Loucy (cell line): Measurements from ENCODE around the gene ABCC8.

Experiments
- H2AFZ ChIP-seq: fragments of 200-600 bp; sonication (generic); 2 replicates; pipeline ENCODE4 v1.6.0; 2016; ENCODE audit warnings: antibody characterized with exemption, mild to moderate bottlenecking, low read length, moderate library complexity
- H3F3A ChIP-seq: fragments of 200-600 bp; 2 replicates; pipeline ENCODE4 v1.6.0; 2016; ENCODE audit warnings: antibody characterized with exemption, low read depth, mild to moderate bottlenecking
- H3K27me3 ChIP-seq: fragments of 200-600 bp; sonication (generic); 2 replicates; pipeline ENCODE4 v1.6.1; 2014; ENCODE audit warnings: low read length, mild to moderate bottlenecking; ENCODE audit not compliant: insufficient read depth, poor library complexity, severe bottlenecking
- H3K36me3 ChIP-seq: fragments of 200-600 bp; sonication (generic); 2 replicates; pipeline ENCODE4 v1.6.1; 2016; ENCODE audit warnings: low read length; ENCODE audit not compliant: insufficient read depth
- H3K4me1 ChIP-seq: fragments of 200-600 bp; sonication (generic); 2 replicates; pipeline ENCODE4 v1.5.1; 2014; ENCODE audit warnings: low read length, mild to moderate bottlenecking; ENCODE audit not compliant: insufficient read depth, poor library complexity, severe bottlenecking
- H3K4me2 ChIP-seq: fragments of 200-600 bp; sonication (generic); 2 replicates; pipeline ENCODE4 v1.6.0; 2014; ENCODE audit warnings: antibody characterized with exemption, low read length, low read depth, mild to moderate bottlenecking; ENCODE audit not compliant: poor library complexity, severe bottlenecking
- H3K4me3 ChIP-seq: fragments of 200-600 bp; sonication (generic); 2 replicates; pipeline ENCODE4 v1.5.1; 2014; ENCODE audit warnings: low read length, mild to moderate bottlenecking, mixed read lengths; ENCODE audit not compliant: poor library complexity, severe bottlenecking
- H3K79me2 ChIP-seq: fragments of 200-600 bp; sonication (generic); 2 replicates; pipeline ENCODE4 v1.6.1; 2014; ENCODE audit warnings: low read length; ENCODE audit not compliant: insufficient read depth
- H3K9ac ChIP-seq: fragments of 200-600 bp; sonication (generic); 2 replicates; pipeline ENCODE4 v1.6.0; 2014; ENCODE audit warnings: mild to moderate bottlenecking, low read depth, low read length, moderate library complexity; ENCODE audit not compliant: poor library complexity, severe bottlenecking
- H3K9me2 ChIP-seq: fragments of 200-600 bp; sonication (generic); replicated peaks from 2 replicates; pipeline ENCODE4 v1.6.1; 2016; ENCODE audit warnings: low read depth, low read length, mixed read lengths
- H3K9me3 ChIP-seq: fragments of 200-600 bp; sonication (generic); 2 replicates; pipeline ENCODE4 v1.6.1; 2014; ENCODE audit warnings: mild to moderate bottlenecking, antibody characterized with exemption, low read length, low read depth; ENCODE audit not compliant: insufficient read depth
- H4K20me1 ChIP-seq: fragments of 200-600 bp; sonication (generic); 2 replicates; pipeline ENCODE4 v1.6.0; 2014; ENCODE audit warnings: antibody characterized with exemption, low read length, mild to moderate bottlenecking; ENCODE audit not compliant: insufficient read depth, poor library complexity, severe bottlenecking
- CTCF ChIP-seq: fragments of 200-600 bp; sonication (generic); conservative IDR thresholded peaks from 2 replicates; pipeline ENCODE4 v1.5.1; 2014; ENCODE audit warnings: mild to moderate bottlenecking, antibody characterized with exemption, low read length
- EZH2phosphoT487 ChIP-seq: fragments of 200-600 bp; IDR thresholded peaks from 2 replicates; pipeline ENCODE4 v1.6.1; 2018; ENCODE audit warnings: antibody characterized with exemption, mild to moderate bottlenecking, moderate library complexity, borderline replicate concordance

ABCC8 gene

GRCh38 chr11:17472467-17472866 lies 4.2 kb downstream of the ABCC8 start:
- Histone ChIP-seq H3K4me2 (no peak overlapping the region), H4K20me1 (no peaks in the 10 kb centered on the region), H3K79me2 (no peaks in the 10 kb centered on the region), H3K4me1 (no peaks in the 10 kb centered on the region), H3K9ac (no peak overlapping the region), H3K9me2 (no peaks in the 10 kb centered on the region), H2AFZ (no peak overlapping the region), H3K9me3 (no peaks in the 10 kb centered on the region), H3K27me3 (peaks cover 18% of the 10 kb centered on the region), H3K4me3 (no peak overlapping the region), H3K36me3 (no peaks in the 10 kb centered on the region), H3F3A (no peaks in the 10 kb centered on the region)
- TF ChIP-seq CTCF (no peak), EZH2phosphoT487 (no peak)

GRCh38 chr11:17471501-17471900 lies 5.1 kb downstream of the ABCC8 start:
- H3K9me2 ChIP-seq, result no peaks in the 10 kb centered on the region
- no peaks in the 10 kb centered on the region for H3K9me3 ChIP-seq
- no peak overlapping the region for H2AFZ ChIP-seq
- H3K9ac ChIP-seq, result no peak overlapping the region
- no peaks in the 10 kb centered on the region for H3K4me1 ChIP-seq
- H3K4me2 ChIP-seq, result no peak overlapping the region
- no peaks in the 10 kb centered on the region for H3K79me2 ChIP-seq
- no peaks in the 10 kb centered on the region for H4K20me1 ChIP-seq
- peaks cover 10% of the 10 kb centered on the region for H3K27me3 ChIP-seq
- TF ChIP-seq CTCF (no peak), EZH2phosphoT487 (no peak)
- H3K36me3 ChIP-seq, result no peaks in the 10 kb centered on the region
- H3F3A ChIP-seq, result no peaks in the 10 kb centered on the region
- no peak overlapping the region for H3K4me3 ChIP-seq

- TF ChIP-seq EZH2phosphoT487 (no peak), CTCF (no peak)
- no peaks in the 10 kb centered on the region for H3K9me2 ChIP-seq
- H3K9ac ChIP-seq, result no peak overlapping the region
- H3K36me3 ChIP-seq, result no peaks in the 10 kb centered on the region
- no peak overlapping the region for H3K4me3 ChIP-seq
- no peak overlapping the region for H3K4me2 ChIP-seq
- no peaks in the 10 kb centered on the region for H3K27me3 ChIP-seq
- no peaks in the 10 kb centered on the region for H3K79me2 ChIP-seq
- no peaks in the 10 kb centered on the region for H3K9me3 ChIP-seq
- H3F3A ChIP-seq, result no peaks in the 10 kb centered on the region
- no peaks in the 10 kb centered on the region for H3K4me1 ChIP-seq
- H4K20me1 ChIP-seq, result no peaks in the 10 kb centered on the region
- no peak overlapping the region for H2AFZ ChIP-seq
Observed at GRCh38 chr11:17469998-17470397, 6.6 kb downstream of the ABCC8 start.
